Fibroblast of peridontal ligament (primary cell): ENCODE results near the gene PCIF1.
"Not testable (repeated sequence)": the region's sequence is repeated elsewhere in the genome, so short reads cannot be mapped to it uniquely, and the experiment has no call there.

Source experiments
- DNase-seq: peaks from one replicate; pipeline ENCODE4 v3.0.0-alpha.2; 2010; ENCODE audit errors: extremely low read depth

The PCIF1 gene

GRCh38 chr20:45924391-45925261 lies 9.9 kb upstream of the PCIF1 start:
- peak; percentile 70 for DNase-seq

- no peak for DNase-seq
Observed at GRCh38 chr20:45925821-45926506, 8.5 kb upstream of the PCIF1 start.

GRCh38 chr20:45926731-45927070 lies 7.8 kb upstream of the PCIF1 start:
- no peak for DNase-seq

- DNase-seq = no peak
Observed at GRCh38 chr20:45927071-45927878, 7.2 kb upstream of the PCIF1 start.

GRCh38 chr20:45931680-45932079 lies 2.8 kb upstream of the PCIF1 start:
- not testable (repeated sequence) for DNase-seq

- peak; percentile 60 for DNase-seq
Observed at GRCh38 chr20:45933266-45934045, 1.0 kb upstream of the PCIF1 start.

GRCh38 chr20:45934046-45934585 lies 367 bp upstream of the PCIF1 start:
- peak; percentile 31 for DNase-seq

- peak; percentile 57 for DNase-seq
Observed at GRCh38 chr20:45935416-45936046, 1.0 kb downstream of the PCIF1 start.

- DNase-seq = peak; percentile 16
Observed at GRCh38 chr20:45937765-45938164, 3.3 kb downstream of the PCIF1 start.

GRCh38 chr20:45938727-45939438 lies 4.4 kb downstream of the PCIF1 start:
- no peak for DNase-seq

- DNase-seq = no peak
Observed at GRCh38 chr20:45940053-45940452, 5.6 kb downstream of the PCIF1 start.

GRCh38 chr20:45940469-45940868 lies 6.0 kb downstream of the PCIF1 start:
- DNase-seq = no peak

- no peak for DNase-seq
Observed at GRCh38 chr20:45943613-45944012, 9.1 kb downstream of the PCIF1 start.

GRCh38 chr20:45944151-45944964 lies 9.9 kb downstream of the PCIF1 start:
- no peak for DNase-seq

GRCh38 chr20:45944965-45945677 lies 10.6 kb downstream of the PCIF1 start:
- DNase-seq = no peak

- DNase-seq = no peak
Observed at GRCh38 chr20:45945678-45946148, 11.2 kb downstream of the PCIF1 start.

GRCh38 chr20:45946149-45946970 lies 11.9 kb downstream of the PCIF1 start:
- no peak for DNase-seq
